HT1080 (cell line): ENCODE results near the gene AAK1. TPM values are rescaled to one million over a fixed set of nuclear protein-coding genes. Genes with fewer than 3 reads are reported as not detected.
"Not testable (repeated sequence)": the region's sequence is repeated elsewhere in the genome, so short reads cannot be mapped to it uniquely, and the experiment has no call there.

ENCODE experiments used
- DNase-seq: peaks from one replicate; pipeline ENCODE4 v3.0.0-alpha.2; 2015; ENCODE audit warnings: low read depth
- total RNA-seq: library from RNA; depleted of rRNA; stranded (reverse); fragments of >200 nt; shearing (Covaris generic); gene quantifications from 2 replicates; pipeline ENCODE4 v1.2.3, GENCODE V29; 2014

The AAK1 gene
- total RNA-seq, 1 experiment from 2014 or later, result 37.4 TPM

- no peak for DNase-seq
Observed at GRCh38 chr2:69454976-69455375, 188.6 kb downstream of the AAK1 start.

GRCh38 chr2:69453475-69454129, 189.9 kb downstream of the AAK1 start:
- no peak for DNase-seq

GRCh38 chr2:69452687-69453086, 190.9 kb downstream of the AAK1 start:
- DNase-seq, result no peak

- DNase-seq, result no peak
Observed at GRCh38 chr2:69450735-69451416, 192.7 kb downstream of the AAK1 start.

- no peak for DNase-seq
Observed at GRCh38 chr2:69449906-69450305, 193.6 kb downstream of the AAK1 start.

- DNase-seq, result not testable (repeated sequence)
Observed at GRCh38 chr2:69443673-69444072, 199.9 kb downstream of the AAK1 start.

GRCh38 chr2:69439499-69439898, 204.0 kb downstream of the AAK1 start:
- DNase-seq, result peak; percentile 30

- no peak for DNase-seq
Observed at GRCh38 chr2:69438580-69438979, 205.0 kb downstream of the AAK1 start.

GRCh38 chr2:69437751-69438154, 205.8 kb downstream of the AAK1 start:
- DNase-seq, result no peak

- DNase-seq, result peak; percentile 93
Observed at GRCh38 chr2:69436938-69437750, 206.4 kb downstream of the AAK1 start, which contains the start of gene NFU1. NFU1 (minus strand) TSS chr2:69437435; CDS start chr2:69437422, 13 bp downstream.

- DNase-seq, result no peak
Observed at GRCh38 chr2:69436596-69436937, 207.0 kb downstream of the AAK1 start.

GRCh38 chr2:69434753-69435152, 208.8 kb downstream of the AAK1 start:
- no peak for DNase-seq

- no peak for DNase-seq
Observed at GRCh38 chr2:69429491-69430183, 213.9 kb downstream of the AAK1 start.

- DNase-seq, result no peak
Observed at GRCh38 chr2:69428981-69429380, 214.6 kb downstream of the AAK1 start.

GRCh38 chr2:69424419-69424818, 219.1 kb downstream of the AAK1 start:
- no peak for DNase-seq

GRCh38 chr2:69422198-69422597, 221.3 kb downstream of the AAK1 start:
- DNase-seq, result no peak

GRCh38 chr2:69419111-69419510, 224.4 kb downstream of the AAK1 start:
- not testable (repeated sequence) for DNase-seq

GRCh38 chr2:69416147-69416546, 227.4 kb downstream of the AAK1 start:
- no peak for DNase-seq
